Sigmoid colon (tissue), 7 donors: ENCODE data around the gene MECP2. TPM values are rescaled to one million over a fixed set of nuclear protein-coding genes. Genes with fewer than 3 reads are reported as not detected.
A peak's percentile ranks its signal among the peaks of the same experiment; 100 is the strongest.
"Not testable (repeated sequence)": the region's sequence is repeated elsewhere in the genome, so short reads cannot be mapped to it uniquely, and the experiment has no call there.

ENCODE experiments used
- DNase-seq: peaks from one replicate; pipeline ENCODE4 v3.0.0-alpha.2; 2019
- H3K27ac ChIP-seq, 4 donors: fragments of 200-600 bp; sonication (generic); one replicate each; pipeline ENCODE4 v1.5.1; 2016 to 2019; ENCODE audit warnings: mild to moderate bottlenecking in 1 of 4
- H3K27me3 ChIP-seq, 3 donors: fragments of 200-600 bp; sonication (generic); one replicate each; pipeline ENCODE4 v1.5.1; 2019; ENCODE audit warnings: mild to moderate bottlenecking in 1 of 3
- H3K36me3 ChIP-seq, 4 donors: fragments of 200-600 bp; sonication (generic); one replicate each; pipeline ENCODE4 v1.5.1; 2016 to 2019
- H3K4me1 ChIP-seq, 4 donors: fragments of 200-600 bp; sonication (generic); one replicate each; pipeline ENCODE4 v1.5.1; 2017 to 2019
- H3K4me3 ChIP-seq, 4 donors: fragments of 200-600 bp; sonication (generic); one replicate each; pipeline ENCODE4 v1.5.1; 2017 to 2019; ENCODE audit warnings: mild to moderate bottlenecking in 2 of 4, moderate library complexity in 1 of 4
- H3K9me3 ChIP-seq, 4 donors: fragments of 200-600 bp in 3 of 4; sonication (generic) in 3 of 4; one replicate each; pipeline versions ENCODE4 v1.5.1 to v1.6.1; 2013 to 2019
- EP300 ChIP-seq, 4 donors: sonication (generic); formaldehyde crosslinking; IDR thresholded peaks; one replicate each; pipeline ENCODE4 v1.6.1; 2017; ENCODE audit warnings: antibody characterized with exemption in 4 of 4
- POLR2A ChIP-seq, 2 donors: fragments of 450-650 bp; IDR thresholded peaks; one replicate each; pipeline ENCODE4 v1.6.1; 2016; ENCODE audit warnings: antibody characterized with exemption in 2 of 2, mild to moderate bottlenecking in 2 of 2, moderate library complexity in 2 of 2
- POLR2AphosphoS5 ChIP-seq, 4 donors: sonication (generic); formaldehyde crosslinking; IDR thresholded peaks; one replicate each; pipeline ENCODE4 v1.6.1; 2017; ENCODE audit warnings: antibody characterized with exemption in 4 of 4
- WGBS, 2 donors: extraction: QIAGEN DNeasy Blood & Tissue Kit; methylation state at CpG; one replicate each; pipeline ENCODE4 v1.1.7; 2013; 5-methylcytosine and 5-hydroxymethylcytosine counted together
- intact Hi-C: fragments of 100-400 bp; cut with DNase I; formaldehyde crosslinking; loops from one replicate; pipeline ENCODE4 v1.15.1; 2023
- polyA plus RNA-seq, 3 donors: library from polyadenylated mRNA; stranded (reverse); fragments of 200-250 nt; gene quantifications; one replicate each; pipeline ENCODE4 v1.2.3, GENCODE V29; 2013
- total RNA-seq, 4 donors: library from RNA; depleted of rRNA; stranded (reverse); fragments of >200 nt; gene quantifications; one replicate each; pipeline ENCODE4 v1.1.0, GENCODE V29; 2016
- TF ChIP-seq, protein P1 (sequence below), 4 experiments: fragments of 450-650 bp in 3 of 4; fragments of 200-600 bp in 1 of 4; IDR thresholded peaks; one replicate each; pipeline ENCODE4 v1.5.1; 2016 to 2019; ENCODE audit warnings: antibody characterized with exemption in 4 of 4, mild to moderate bottlenecking in 3 of 4, moderate library complexity in 2 of 4
- donor health status: healthy with polysubstance abuse.
- donor health status: Bipolar disorder and iron deficiency.
- donor health status: healthy.

The MECP2 gene
- total RNA-seq (10 to 100 TPM; 43.9 to 57.9 (median 49.6) TPM), polyA plus RNA-seq (10 to 100 TPM; 14.4 to 22.5 (median 18.7) TPM)

DNA sequence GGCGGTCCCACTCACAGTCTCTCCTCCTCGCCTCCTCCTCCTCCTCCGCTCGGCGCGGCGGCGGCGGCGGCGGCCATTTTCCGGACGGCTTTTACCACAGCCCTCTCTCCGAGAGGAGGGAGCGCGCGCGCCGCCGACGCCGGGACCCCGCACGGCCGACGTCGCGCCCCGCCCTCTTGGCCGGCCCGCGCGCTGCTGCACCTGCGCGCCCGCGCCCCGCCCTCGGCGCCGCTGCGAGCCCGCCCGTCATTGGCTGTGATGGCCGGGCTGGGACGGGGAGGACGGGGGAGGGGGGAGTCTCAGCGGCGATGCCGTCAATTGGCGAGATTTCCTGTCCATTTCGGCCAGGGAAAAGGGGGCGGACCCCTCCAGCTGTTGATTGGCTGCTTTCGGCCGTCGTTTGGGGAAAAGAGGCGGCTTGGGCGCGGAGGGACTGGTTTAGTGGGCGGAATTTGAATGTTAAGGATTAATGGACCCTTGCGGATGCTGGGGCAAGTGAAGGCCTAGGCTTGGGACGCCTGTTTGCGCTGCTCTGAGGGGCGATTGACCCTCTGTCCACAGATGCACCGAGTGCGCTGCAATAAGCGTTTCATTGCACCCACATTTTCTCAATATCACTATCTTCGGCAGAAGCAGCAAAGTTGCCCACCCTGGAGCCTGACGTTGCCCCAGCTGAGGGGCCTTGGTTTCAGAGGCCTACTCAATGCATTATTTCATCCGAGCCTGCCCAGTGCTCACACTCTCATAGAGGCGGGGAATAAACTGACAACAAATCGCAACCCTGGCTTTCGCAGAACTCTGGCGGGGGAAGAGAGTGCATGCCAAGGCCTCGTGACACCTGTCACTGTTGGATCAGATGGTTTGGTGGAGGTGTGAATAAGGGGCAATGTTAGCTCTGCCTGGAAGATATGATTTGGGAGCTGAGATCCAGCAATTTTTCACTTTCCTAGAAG is at the start of gene MECP2:
MECP2 (minus strand) TSS at position 129 of the 953 bp plus-strand sequence.
- H3K4me1 ChIP-seq, result peaks cover 0 to 39% (median 21%) of the 10 kb centered on the region in 4 donors
- peak within 1 kb of the TSS; percentile 64 to 81 (median 74) for H3K4me3 ChIP-seq
- H3K27me3 ChIP-seq, result no peaks in the 10 kb centered on the region
- WGBS, 2 donors, result 2 to 6% methylated on average over 73 to 75 of the region's 75 CpGs
- H3K9me3 ChIP-seq, result no peaks in the 10 kb centered on the region
- peak; percentile 96 for DNase-seq
- intact Hi-C loops, result loop anchor here (5.0 kb wide), 2 partner anchors 46 to 86 kb away; no protein-coding TSS in a partner anchor
- H3K27ac ChIP-seq, result peak within 1 kb of the TSS; percentile 95 to 100 (median 98)
- TF ChIP-seq POLR2A (IDR thresholded peaks at IDR 0.05) (no peak), EP300 (IDR thresholded peaks at IDR 0.05) (no peak), POLR2AphosphoS5 (IDR thresholded peaks at IDR 0.05) (peak; percentile 59 to 81 (median 69))
- TF ChIP-seq, protein P1, sequence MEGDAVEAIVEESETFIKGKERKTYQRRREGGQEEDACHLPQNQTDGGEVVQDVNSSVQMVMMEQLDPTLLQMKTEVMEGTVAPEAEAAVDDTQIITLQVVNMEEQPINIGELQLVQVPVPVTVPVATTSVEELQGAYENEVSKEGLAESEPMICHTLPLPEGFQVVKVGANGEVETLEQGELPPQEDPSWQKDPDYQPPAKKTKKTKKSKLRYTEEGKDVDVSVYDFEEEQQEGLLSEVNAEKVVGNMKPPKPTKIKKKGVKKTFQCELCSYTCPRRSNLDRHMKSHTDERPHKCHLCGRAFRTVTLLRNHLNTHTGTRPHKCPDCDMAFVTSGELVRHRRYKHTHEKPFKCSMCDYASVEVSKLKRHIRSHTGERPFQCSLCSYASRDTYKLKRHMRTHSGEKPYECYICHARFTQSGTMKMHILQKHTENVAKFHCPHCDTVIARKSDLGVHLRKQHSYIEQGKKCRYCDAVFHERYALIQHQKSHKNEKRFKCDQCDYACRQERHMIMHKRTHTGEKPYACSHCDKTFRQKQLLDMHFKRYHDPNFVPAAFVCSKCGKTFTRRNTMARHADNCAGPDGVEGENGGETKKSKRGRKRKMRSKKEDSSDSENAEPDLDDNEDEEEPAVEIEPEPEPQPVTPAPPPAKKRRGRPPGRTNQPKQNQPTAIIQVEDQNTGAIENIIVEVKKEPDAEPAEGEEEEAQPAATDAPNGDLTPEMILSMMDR (IDR thresholded peaks at IDR 0.05), result no peak
- H3K36me3 ChIP-seq, result no peaks in the 10 kb centered on the region

DNA sequence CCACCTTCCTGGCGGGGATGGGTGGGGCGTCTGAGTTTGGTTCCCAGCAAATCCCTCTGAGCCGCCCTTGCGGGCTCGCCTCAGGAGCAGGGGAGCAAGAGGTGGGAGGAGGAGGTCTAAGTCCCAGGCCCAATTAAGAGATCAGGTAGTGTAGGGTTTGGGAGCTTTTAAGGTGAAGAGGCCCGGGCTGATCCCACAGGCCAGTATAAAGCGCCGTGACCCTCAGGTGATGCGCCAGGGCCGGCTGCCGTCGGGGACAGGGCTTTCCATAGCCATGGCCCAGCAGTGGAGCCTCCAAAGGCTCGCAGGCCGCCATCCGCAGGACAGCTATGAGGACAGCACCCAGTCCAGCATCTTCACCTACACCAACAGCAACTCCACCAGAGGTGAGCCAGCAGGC is 46.5 kb upstream of the MECP2 start, which contains the start of gene OPN1LW:
OPN1LW (plus strand) TSS at position 234 of the 400 bp plus-strand sequence; CDS start at position 275, 41 bp downstream.
- intact Hi-C loops, H3K27me3 ChIP-seq, H3K4me1 ChIP-seq, H3K9me3 ChIP-seq, H3K4me3 ChIP-seq, H3K27ac ChIP-seq, H3K36me3 ChIP-seq: not testable (repeated sequence)
- WGBS, 2 donors, result 93 to 94% methylated on average over 12 of the region's 15 CpGs
- DNase-seq, result peak; percentile 41

DNA sequence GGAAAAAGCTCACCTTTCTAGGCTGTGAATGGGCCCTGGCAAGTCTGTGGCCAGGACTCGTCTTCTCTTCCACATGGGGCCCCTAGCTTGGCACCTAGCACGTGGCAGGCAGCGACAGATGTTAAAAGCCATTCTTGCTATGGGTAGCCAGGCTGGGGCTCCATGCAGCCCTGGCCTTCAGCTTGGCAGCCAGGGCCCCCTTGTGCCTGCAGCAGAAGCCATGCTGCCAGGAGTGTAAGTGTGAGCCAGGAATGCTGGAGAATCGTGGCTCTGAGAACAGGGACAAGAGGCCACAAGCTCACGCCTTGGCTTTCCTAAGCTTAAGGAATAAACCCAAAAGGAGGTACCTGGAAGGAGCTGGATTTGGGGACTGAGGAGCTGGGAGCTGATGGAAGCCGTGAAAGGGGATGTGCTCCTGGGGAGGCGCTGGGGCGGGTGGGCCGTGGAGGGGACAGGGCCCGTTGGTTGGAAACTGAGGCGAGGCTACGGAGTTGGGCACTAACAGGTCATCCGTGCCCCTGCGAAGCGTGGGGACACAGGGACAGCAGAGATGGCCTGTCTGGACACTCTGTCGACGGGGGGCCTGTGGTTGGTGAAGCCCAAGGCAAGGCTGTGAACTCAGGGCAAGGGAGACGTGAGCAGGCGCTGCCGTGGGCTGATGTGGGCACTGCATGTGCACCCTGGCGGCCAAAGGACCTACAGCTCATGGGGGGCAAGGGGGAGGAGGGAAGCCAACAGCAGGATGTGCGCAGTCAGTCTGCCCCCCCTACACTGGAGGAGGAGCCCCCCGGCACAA is 45.6 kb upstream of the MECP2 start:
- Histone ChIP-seq H3K36me3 (no peaks in the 10 kb centered on the region), H3K4me1 (no peaks in the 10 kb centered on the region), H3K27me3 (no peaks in the 10 kb centered on the region), H3K9me3 (no peaks in the 10 kb centered on the region), H3K4me3 (no peak overlapping the region), H3K27ac (no peak overlapping the region)
- WGBS, 2 donors, result 90 to 93% methylated on average over 23 of the region's 23 CpGs
- intact Hi-C loops, result no loop called here
- DNase-seq, result peak; percentile 34
- TF ChIP-seq, protein P1 (IDR thresholded peaks at IDR 0.05), result no peak
- TF ChIP-seq POLR2AphosphoS5 (IDR thresholded peaks at IDR 0.05) (no peak), POLR2A (IDR thresholded peaks at IDR 0.05) (no peak), EP300 (IDR thresholded peaks at IDR 0.05) (no peak)

GRCh38 chrX:154142386-154142785 is 44.9 kb upstream of the MECP2 start:
- intact Hi-C loops, result no loop called here
- DNase-seq, result no peak
- no peak for TF ChIP-seq EP300 (IDR thresholded peaks at IDR 0.05)
- Histone ChIP-seq H3K27me3 (no peaks in the 10 kb centered on the region), H3K27ac (no peak overlapping the region), H3K36me3 (no peaks in the 10 kb centered on the region), H3K4me3 (no peak overlapping the region), H3K9me3 (no peaks in the 10 kb centered on the region), H3K4me1 (no peaks in the 10 kb centered on the region)
- 93 to 95% methylated on average over 8 of the region's 8 CpGs for WGBS, 2 donors

DNA sequence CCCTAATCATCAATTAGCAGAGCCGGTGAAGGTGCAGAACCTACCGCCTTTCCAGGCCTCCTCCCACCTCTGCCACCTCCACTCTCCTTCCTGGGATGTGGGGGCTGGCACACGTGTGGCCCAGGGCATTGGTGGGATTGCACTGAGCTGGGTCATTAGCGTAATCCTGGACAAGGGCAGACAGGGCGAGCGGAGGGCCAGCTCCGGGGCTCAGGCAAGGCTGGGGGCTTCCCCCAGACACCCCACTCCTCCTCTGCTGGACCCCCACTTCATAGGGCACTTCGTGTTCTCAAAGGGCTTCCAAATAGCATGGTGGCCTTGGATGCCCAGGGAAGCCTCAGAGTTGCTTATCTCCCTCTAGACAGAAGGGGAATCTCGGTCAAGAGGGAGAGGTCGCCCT is 43.2 kb upstream of the MECP2 start:
- Histone ChIP-seq H3K4me3 (no peak overlapping the region), H3K36me3 (no peaks in the 10 kb centered on the region), H3K4me1 (no peaks in the 10 kb centered on the region), H3K27me3 (no peaks in the 10 kb centered on the region), H3K9me3 (no peaks in the 10 kb centered on the region), H3K27ac (no peak overlapping the region)
- no peak for TF ChIP-seq EP300 (IDR thresholded peaks at IDR 0.05)
- no peak for TF ChIP-seq POLR2A (IDR thresholded peaks at IDR 0.05)
- TF ChIP-seq POLR2AphosphoS5 (IDR thresholded peaks at IDR 0.05), result no peak
- TF ChIP-seq, protein P1 (IDR thresholded peaks at IDR 0.05), result no peak
- no peak for DNase-seq
- WGBS, 2 donors, result 85 to 90% methylated on average over 10 of the region's 10 CpGs
- intact Hi-C loops, result no loop called here
